Measurements from ENCODE around the gene PHACTR3.

The PHACTR3 gene

GRCh38 chr20:59832406-59833363, 228.3 kb downstream of the PHACTR3 start:
- Histone ChIP-seq H3K79me1 (ENCODE audit: low read length) (no peaks in the 10 kb centered on the region), H3K23ac (ENCODE audit: low read length) (no peak overlapping the region), H3K4me3 (ENCODE audit: low read depth, low read length) (no peak overlapping the region), H4K91ac (ENCODE audit: low read depth, low read length) (no peak overlapping the region), H3K27ac (ENCODE audit: low read depth, low read length) (no peak overlapping the region), H3K14ac (ENCODE audit: low read length) (no peak overlapping the region), H3K18ac (ENCODE audit: low read length) (no peak overlapping the region), H3K4ac (ENCODE audit: low read depth, low read length) (no peak overlapping the region), H2BK12ac (ENCODE audit: low read length) (no peak overlapping the region), H3K27me3 (ENCODE audit: insufficient read depth, low read length) (no peaks in the 10 kb centered on the region), H3K79me2 (ENCODE audit: control insufficient read depth, insufficient read depth, low read length, poor library complexity) (no peaks in the 10 kb centered on the region), H3K4me1 (ENCODE audit: control insufficient read depth in 1 of 2, insufficient read depth in 2 of 2, low read length in 2 of 2) (peaks cover 5 to 10% of the 10 kb centered on the region in 2 experiments), H2AK5ac (ENCODE audit: low read length) (no peak overlapping the region), H4K12ac (ENCODE audit: low read depth, low read length) (no peak overlapping the region), H3K9me3 (ENCODE audit: insufficient read depth, low read depth, low read length) (peaks cover 6% of the 10 kb centered on the region), H3K9ac (ENCODE audit: low read length) (no peak overlapping the region), H3K36me3 (ENCODE audit: control insufficient read depth in 1 of 2, insufficient read depth in 2 of 2, low read length in 2 of 2) (no peaks in the 10 kb centered on the region), H3K4me2 (ENCODE audit: low read length) (no peak overlapping the region), H4K8ac (ENCODE audit: low read depth, low read length) (no peak overlapping the region), H2BK5ac (ENCODE audit: low read depth, low read length, poor library complexity) (no peak overlapping the region), H2AFZ (ENCODE audit: insufficient read depth, low read length, poor library complexity) (no peak overlapping the region), H2BK120ac (ENCODE audit: insufficient read depth, low read length, poor library complexity) (no peak overlapping the region)
- DNase-seq = no peak
- no CpG with 5 or more reads among the region's 13 CpGs for WGBS (ENCODE audit: extremely low coverage, insufficient coverage, insufficient read length)

GRCh38 chr20:59835057-59835447, 230.7 kb downstream of the PHACTR3 start:
- Histone ChIP-seq H3K79me1 (ENCODE audit: low read length) (no peaks in the 10 kb centered on the region), H3K27me3 (ENCODE audit: insufficient read depth, low read length) (no peaks in the 10 kb centered on the region), H3K79me2 (ENCODE audit: control insufficient read depth, insufficient read depth, low read length, poor library complexity) (no peaks in the 10 kb centered on the region), H3K4me1 (ENCODE audit: control insufficient read depth in 1 of 2, insufficient read depth in 2 of 2, low read length in 2 of 2) (peaks cover 5 to 10% of the 10 kb centered on the region in 2 experiments), H3K23ac (ENCODE audit: low read length) (no peak overlapping the region), H4K8ac (ENCODE audit: low read depth, low read length) (no peak overlapping the region), H3K36me3 (ENCODE audit: control insufficient read depth in 1 of 2, insufficient read depth in 2 of 2, low read length in 2 of 2) (no peaks in the 10 kb centered on the region), H3K9ac (ENCODE audit: low read length) (no peak overlapping the region), H4K12ac (ENCODE audit: low read depth, low read length) (no peak overlapping the region), H4K91ac (ENCODE audit: low read depth, low read length) (no peak overlapping the region), H3K4ac (ENCODE audit: low read depth, low read length) (no peak overlapping the region), H2AFZ (ENCODE audit: insufficient read depth, low read length, poor library complexity) (no peak overlapping the region), H3K14ac (ENCODE audit: low read length) (no peak overlapping the region), H3K18ac (ENCODE audit: low read length) (no peak overlapping the region), H2BK5ac (ENCODE audit: low read depth, low read length, poor library complexity) (no peak overlapping the region), H3K4me3 (ENCODE audit: low read depth, low read length) (no peak overlapping the region), H2BK12ac (ENCODE audit: low read length) (no peak overlapping the region), H2AK5ac (ENCODE audit: low read length) (no peak overlapping the region), H3K9me3 (ENCODE audit: insufficient read depth, low read depth, low read length) (peaks cover 4% of the 10 kb centered on the region), H3K27ac (ENCODE audit: low read depth, low read length) (no peak overlapping the region), H2BK120ac (ENCODE audit: insufficient read depth, low read length, poor library complexity) (no peak overlapping the region), H3K4me2 (ENCODE audit: low read length) (no peak overlapping the region)
- DNase-seq = no peak
- no CpG with 5 or more reads among the region's 2 CpGs for WGBS (ENCODE audit: extremely low coverage, insufficient coverage, insufficient read length)

GRCh38 chr20:59835448-59836395, 231.4 kb downstream of the PHACTR3 start:
- Histone ChIP-seq H3K9ac (ENCODE audit: low read length) (no peak overlapping the region), H3K4me3 (ENCODE audit: low read depth, low read length) (no peak overlapping the region), H3K23ac (ENCODE audit: low read length) (no peak overlapping the region), H3K79me2 (ENCODE audit: control insufficient read depth, insufficient read depth, low read length, poor library complexity) (no peaks in the 10 kb centered on the region), H3K27me3 (ENCODE audit: insufficient read depth, low read length) (no peaks in the 10 kb centered on the region), H2BK12ac (ENCODE audit: low read length) (no peak overlapping the region), H3K36me3 (ENCODE audit: control insufficient read depth in 1 of 2, insufficient read depth in 2 of 2, low read length in 2 of 2) (no peaks in the 10 kb centered on the region), H3K79me1 (ENCODE audit: low read length) (no peaks in the 10 kb centered on the region), H3K18ac (ENCODE audit: low read length) (no peak overlapping the region), H4K12ac (ENCODE audit: low read depth, low read length) (no peak overlapping the region), H2BK5ac (ENCODE audit: low read depth, low read length, poor library complexity) (no peak overlapping the region), H4K8ac (ENCODE audit: low read depth, low read length) (no peak overlapping the region), H3K4me1 (ENCODE audit: control insufficient read depth in 1 of 2, insufficient read depth in 2 of 2, low read length in 2 of 2) (peaks cover 4 to 8% of the 10 kb centered on the region in 2 experiments), H3K9me3 (ENCODE audit: insufficient read depth, low read depth, low read length) (peaks cover 4% of the 10 kb centered on the region), H4K91ac (ENCODE audit: low read depth, low read length) (no peak overlapping the region), H2AFZ (ENCODE audit: insufficient read depth, low read length, poor library complexity) (no peak overlapping the region), H3K4ac (ENCODE audit: low read depth, low read length) (no peak overlapping the region), H3K4me2 (ENCODE audit: low read length) (no peak overlapping the region), H3K14ac (ENCODE audit: low read length) (no peak overlapping the region), H2BK120ac (ENCODE audit: insufficient read depth, low read length, poor library complexity) (no peak overlapping the region), H2AK5ac (ENCODE audit: low read length) (no peak overlapping the region), H3K27ac (ENCODE audit: low read depth, low read length) (no peak overlapping the region)
- DNase-seq = no peak
- WGBS (ENCODE audit: extremely low coverage, insufficient coverage, insufficient read length) = no CpG with 5 or more reads among the region's 16 CpGs

GRCh38 chr20:59836767-59837166, 232.4 kb downstream of the PHACTR3 start:
- H3K79me2 ChIP-seq (ENCODE audit: control insufficient read depth, insufficient read depth, low read length, poor library complexity) = no peaks in the 10 kb centered on the region
- H3K36me3 ChIP-seq (ENCODE audit: control insufficient read depth in 1 of 2, insufficient read depth in 2 of 2, low read length in 2 of 2) = no peaks in the 10 kb centered on the region
- peaks cover 2% of the 10 kb centered on the region for H3K9me3 ChIP-seq (ENCODE audit: insufficient read depth, low read depth, low read length)
- H3K4me2 ChIP-seq (ENCODE audit: low read length) = no peak overlapping the region
- no peak overlapping the region for H2BK5ac ChIP-seq (ENCODE audit: low read depth, low read length, poor library complexity)
- H2AFZ ChIP-seq (ENCODE audit: insufficient read depth, low read length, poor library complexity) = no peak overlapping the region
- no peak overlapping the region for H4K91ac ChIP-seq (ENCODE audit: low read depth, low read length)
- no peak overlapping the region for H3K18ac ChIP-seq (ENCODE audit: low read length)
- H3K14ac ChIP-seq (ENCODE audit: low read length) = no peak overlapping the region
- H2BK120ac ChIP-seq (ENCODE audit: insufficient read depth, low read length, poor library complexity) = no peak overlapping the region
- H2BK12ac ChIP-seq (ENCODE audit: low read length) = no peak overlapping the region
- H3K79me1 ChIP-seq (ENCODE audit: low read length) = no peaks in the 10 kb centered on the region
- peaks cover 0 to under 1% of the 10 kb centered on the region in 2 experiments for H3K4me1 ChIP-seq (ENCODE audit: control insufficient read depth in 1 of 2, insufficient read depth in 2 of 2, low read length in 2 of 2)
- no peak overlapping the region for H3K27ac ChIP-seq (ENCODE audit: low read depth, low read length)
- no peak overlapping the region for H3K4me3 ChIP-seq (ENCODE audit: low read depth, low read length)
- H2AK5ac ChIP-seq (ENCODE audit: low read length) = no peak overlapping the region
- H4K8ac ChIP-seq (ENCODE audit: low read depth, low read length) = no peak overlapping the region
- DNase-seq = no peak
- no peak overlapping the region for H3K23ac ChIP-seq (ENCODE audit: low read length)
- H3K4ac ChIP-seq (ENCODE audit: low read depth, low read length) = no peak overlapping the region
- H4K12ac ChIP-seq (ENCODE audit: low read depth, low read length) = no peak overlapping the region
- no CpG with 5 or more reads among the region's 6 CpGs for WGBS (ENCODE audit: extremely low coverage, insufficient coverage, insufficient read length)
- H3K27me3 ChIP-seq (ENCODE audit: insufficient read depth, low read length) = no peaks in the 10 kb centered on the region
- H3K9ac ChIP-seq (ENCODE audit: low read length) = no peak overlapping the region
